Osteoblast (primary cell): ENCODE measurements around the gene VGLL4. TPM values are rescaled to one million over a fixed set of nuclear protein-coding genes. Genes with fewer than 3 reads are reported as not detected.
"Not testable (repeated sequence)": the region's sequence is repeated elsewhere in the genome, so short reads cannot be mapped to it uniquely, and the experiment has no call there.

Experiments used
- DNase-seq: peaks from one replicate; pipeline ENCODE4 v3.0.0; 2011; ENCODE audit warnings: low spot score, mixed read lengths; ENCODE audit not compliant: insufficient read length; ENCODE audit errors: missing footprints
- H2AFZ ChIP-seq: 2 replicates; pipeline ENCODE4 v1.6.0; 2011; ENCODE audit warnings: mild to moderate bottlenecking, low read length
- H3K27ac ChIP-seq: 2 replicates; pipeline ENCODE4 v1.5.1; 2011; ENCODE audit warnings: mild to moderate bottlenecking, low read depth, low read length, moderate library complexity
- H3K27me3 ChIP-seq: 2 replicates; pipeline ENCODE4 v1.6.0; 2012; ENCODE audit warnings: mild to moderate bottlenecking, control low read depth, inconsistent platforms, low read length, moderate library complexity; ENCODE audit not compliant: insufficient read depth
- H3K36me3 ChIP-seq: 2 replicates; pipeline ENCODE4 v1.5.1; 2011; ENCODE audit warnings: mild to moderate bottlenecking, low read length, control low read depth, moderate library complexity; ENCODE audit not compliant: insufficient read depth
- H3K4me1 ChIP-seq: 2 replicates; pipeline ENCODE4 v1.5.1; 2011; ENCODE audit warnings: mild to moderate bottlenecking, low read length, control low read depth, moderate library complexity; ENCODE audit not compliant: insufficient read depth
- H3K4me2 ChIP-seq: 2 replicates; pipeline ENCODE4 v1.6.0; 2011; ENCODE audit warnings: mild to moderate bottlenecking, low read length; ENCODE audit not compliant: insufficient read depth
- H3K4me3 ChIP-seq: fragments of 200-600 bp; sonication (generic); 3 replicates; pipeline ENCODE4 v1.5.1; 2012; ENCODE audit warnings: mild to moderate bottlenecking, low read length, inconsistent platforms; ENCODE audit not compliant: insufficient read depth
- H3K79me2 ChIP-seq: 2 replicates; pipeline ENCODE4 v1.6.0; 2012; ENCODE audit warnings: mild to moderate bottlenecking, low read length, control low read depth, inconsistent platforms; ENCODE audit not compliant: insufficient read depth
- H3K9me3 ChIP-seq: 2 replicates; pipeline ENCODE4 v1.5.1; 2011; ENCODE audit warnings: low read depth, low read length, control low read depth
- H4K20me1 ChIP-seq: 2 replicates; pipeline ENCODE4 v1.6.0; 2012; ENCODE audit warnings: mild to moderate bottlenecking, low read length, control low read depth; ENCODE audit not compliant: insufficient read depth
- total RNA-seq: library from RNA; depleted of rRNA; stranded (reverse); fragments of >200 nt; gene quantifications from 2 replicates; pipeline ENCODE4 v1.2.3, GENCODE V29; 2012
- TF ChIP-seq, protein P1 (sequence below): IDR thresholded peaks from 2 replicates; pipeline ENCODE4 v1.5.1; 2011; ENCODE audit warnings: mild to moderate bottlenecking, low read depth, low read length, moderate library complexity; ENCODE audit errors: extremely low read depth

VGLL4 gene
- total RNA-seq, 1 donor = 68.8 TPM

DNA sequence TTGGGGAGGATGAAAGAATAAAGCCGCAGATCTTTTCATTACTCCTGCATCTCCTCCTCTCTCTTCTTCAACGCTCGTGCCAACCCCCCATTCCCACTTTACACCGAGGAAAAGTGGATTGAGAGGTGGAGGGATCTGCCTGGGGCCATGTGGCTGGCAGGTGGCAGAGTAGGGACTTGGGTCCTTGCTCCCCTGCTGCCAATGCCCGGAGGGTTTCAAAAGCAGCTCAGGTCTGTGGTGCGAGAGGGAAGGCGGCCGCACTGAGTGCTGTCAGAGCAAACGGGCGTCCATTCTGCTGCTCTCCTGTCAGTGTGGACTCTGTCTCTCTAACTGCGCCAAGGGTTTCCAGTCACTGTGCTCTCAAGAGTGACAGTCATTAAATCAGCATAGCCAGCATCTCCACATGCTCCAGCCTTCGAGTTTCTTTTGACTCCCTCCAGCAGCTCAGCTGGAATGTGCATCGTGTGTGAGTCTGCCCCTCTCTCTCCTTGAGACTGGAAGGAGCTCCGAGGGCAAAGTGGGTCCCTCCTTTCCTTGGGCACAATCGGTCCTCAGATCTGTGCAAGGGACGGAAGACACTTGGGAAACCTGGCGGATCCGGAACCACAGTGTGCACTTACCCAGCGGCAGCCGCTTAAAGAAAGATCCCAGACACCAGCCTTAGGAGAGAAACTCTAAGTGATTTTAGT is 68.6 kb downstream of the VGLL4 start:
- H3K4me2 ChIP-seq = no peak overlapping the region
- TF ChIP-seq, protein P1, sequence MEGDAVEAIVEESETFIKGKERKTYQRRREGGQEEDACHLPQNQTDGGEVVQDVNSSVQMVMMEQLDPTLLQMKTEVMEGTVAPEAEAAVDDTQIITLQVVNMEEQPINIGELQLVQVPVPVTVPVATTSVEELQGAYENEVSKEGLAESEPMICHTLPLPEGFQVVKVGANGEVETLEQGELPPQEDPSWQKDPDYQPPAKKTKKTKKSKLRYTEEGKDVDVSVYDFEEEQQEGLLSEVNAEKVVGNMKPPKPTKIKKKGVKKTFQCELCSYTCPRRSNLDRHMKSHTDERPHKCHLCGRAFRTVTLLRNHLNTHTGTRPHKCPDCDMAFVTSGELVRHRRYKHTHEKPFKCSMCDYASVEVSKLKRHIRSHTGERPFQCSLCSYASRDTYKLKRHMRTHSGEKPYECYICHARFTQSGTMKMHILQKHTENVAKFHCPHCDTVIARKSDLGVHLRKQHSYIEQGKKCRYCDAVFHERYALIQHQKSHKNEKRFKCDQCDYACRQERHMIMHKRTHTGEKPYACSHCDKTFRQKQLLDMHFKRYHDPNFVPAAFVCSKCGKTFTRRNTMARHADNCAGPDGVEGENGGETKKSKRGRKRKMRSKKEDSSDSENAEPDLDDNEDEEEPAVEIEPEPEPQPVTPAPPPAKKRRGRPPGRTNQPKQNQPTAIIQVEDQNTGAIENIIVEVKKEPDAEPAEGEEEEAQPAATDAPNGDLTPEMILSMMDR = no peak
- no peak overlapping the region for H3K27ac ChIP-seq
- H3K36me3 ChIP-seq = peaks cover 32% of the 10 kb centered on the region
- no peak overlapping the region for H3K4me3 ChIP-seq
- peaks cover 29% of the 10 kb centered on the region for H3K4me1 ChIP-seq
- H4K20me1 ChIP-seq = peaks cover 18% of the 10 kb centered on the region
- no peak for DNase-seq
- no peaks in the 10 kb centered on the region for H3K9me3 ChIP-seq
- H3K79me2 ChIP-seq = peaks cover 96% of the 10 kb centered on the region
- H3K27me3 ChIP-seq = no peaks in the 10 kb centered on the region
- H2AFZ ChIP-seq = no peak overlapping the region

DNA sequence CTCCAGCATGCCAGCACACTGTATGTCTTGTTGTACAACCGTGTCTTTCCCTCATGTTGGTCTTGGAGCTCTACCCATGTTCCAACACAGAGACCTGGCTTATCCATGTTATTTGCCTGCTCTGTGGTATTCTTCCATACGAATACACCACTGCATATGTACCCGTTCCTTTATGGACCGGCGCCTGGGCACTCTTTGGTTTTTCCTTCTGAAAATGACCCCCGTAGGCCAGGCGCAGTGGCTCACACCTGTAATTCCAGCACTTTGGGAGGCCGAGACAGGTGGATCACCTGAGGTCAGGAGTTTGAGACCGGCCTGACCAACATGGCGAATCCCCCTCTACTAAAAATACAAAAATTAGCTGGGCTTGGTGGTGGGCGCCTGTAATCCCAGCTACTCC is 71.1 kb downstream of the VGLL4 start:
- Histone ChIP-seq H3K79me2 (peaks cover 87% of the 10 kb centered on the region), H3K36me3 (peaks cover 26% of the 10 kb centered on the region), H4K20me1 (peaks cover 18% of the 10 kb centered on the region), H3K4me1 (peaks cover 52% of the 10 kb centered on the region)
- not testable (repeated sequence) for H3K27me3 ChIP-seq, H3K4me2 ChIP-seq, H2AFZ ChIP-seq, DNase-seq, H3K27ac ChIP-seq, H3K4me3 ChIP-seq, H3K9me3 ChIP-seq

DNA sequence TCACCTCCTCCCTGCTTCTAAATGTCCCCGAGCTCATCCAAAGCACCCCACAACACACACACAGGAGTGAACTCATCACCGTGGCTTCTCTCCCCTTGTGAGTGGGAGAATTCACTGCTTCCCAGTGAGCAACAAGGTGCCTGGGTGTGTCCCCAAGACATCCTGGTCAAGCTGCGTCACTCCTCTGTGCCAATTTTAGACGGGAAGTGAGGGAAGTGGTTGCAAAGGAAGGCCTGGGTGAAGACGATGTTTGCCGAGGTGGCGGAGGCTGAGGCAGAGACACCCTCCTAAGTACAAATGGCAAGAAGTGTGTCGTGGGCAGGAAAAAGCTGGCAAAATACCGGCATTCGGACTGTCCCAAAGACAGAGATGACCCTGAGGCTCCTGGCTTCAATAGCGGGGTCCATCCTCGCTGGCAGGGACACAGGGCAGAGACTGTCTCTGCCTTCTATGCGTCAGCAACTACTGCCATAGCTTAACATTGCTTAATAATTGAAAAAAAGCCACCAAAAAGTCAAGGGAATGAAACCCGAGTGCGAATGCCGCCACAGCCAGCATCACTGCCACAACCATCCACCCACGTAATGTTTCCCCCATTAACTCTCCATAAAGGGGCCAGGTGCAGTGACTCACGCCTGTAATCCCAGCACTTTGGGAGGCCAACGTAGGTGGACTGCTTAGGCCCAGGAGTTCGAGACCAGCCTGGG is 72.8 kb downstream of the VGLL4 start:
- Histone ChIP-seq H3K36me3 (peaks cover 38% of the 10 kb centered on the region), H4K20me1 (peaks cover 8% of the 10 kb centered on the region), H3K4me2 (peak overlapping the region; percentile 39), H3K4me1 (peaks cover 52% of the 10 kb centered on the region), H3K9me3 (no peaks in the 10 kb centered on the region), H3K79me2 (peaks cover 86% of the 10 kb centered on the region), H3K27ac (peak overlapping the region; percentile 100), H3K27me3 (no peaks in the 10 kb centered on the region), H3K4me3 (no peak overlapping the region), H2AFZ (no peak overlapping the region)
- DNase-seq = peak; percentile 93
- TF ChIP-seq, protein P1 = no peak

DNA sequence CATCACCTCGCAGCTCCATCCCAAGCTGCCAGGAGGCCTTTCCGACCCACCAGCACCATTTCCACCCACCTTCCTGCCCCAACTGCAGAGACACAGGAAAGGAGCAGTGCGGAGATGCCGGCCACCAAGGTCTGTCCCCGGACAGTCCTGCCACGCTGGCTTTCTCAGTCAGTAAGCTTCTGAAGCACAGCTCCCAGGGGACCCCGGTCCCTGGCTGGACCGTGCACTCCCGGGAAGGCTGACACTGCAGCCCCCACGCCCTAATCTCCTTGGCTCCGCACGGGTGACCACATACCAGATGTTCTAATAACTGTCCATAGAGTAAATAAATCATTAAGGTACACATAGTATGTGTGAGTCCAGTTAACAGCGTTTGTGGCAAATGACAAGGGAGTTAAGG is 73.5 kb downstream of the VGLL4 start:
- Histone ChIP-seq H4K20me1 (peaks cover 4% of the 10 kb centered on the region), H3K27me3 (no peaks in the 10 kb centered on the region)
- TF ChIP-seq, protein P1 = no peak

More for the DNA sequence above, 73.5 kb downstream of the VGLL4 start:
- no peak for DNase-seq
- peaks cover 86% of the 10 kb centered on the region for H3K79me2 ChIP-seq
- no peaks in the 10 kb centered on the region for H3K9me3 ChIP-seq
- H3K36me3 ChIP-seq = peaks cover 38% of the 10 kb centered on the region
- peak overlapping the region; percentile 100 for H3K27ac ChIP-seq
- H3K4me2 ChIP-seq = peak overlapping the region; percentile 39
- H3K4me3 ChIP-seq = no peak overlapping the region
- no peak overlapping the region for H2AFZ ChIP-seq
- peaks cover 50% of the 10 kb centered on the region for H3K4me1 ChIP-seq
